RKO (cell line): ENCODE results near the gene RMDN3.

Experiments
- DNase-seq: peaks from one replicate; pipeline ENCODE4 v3.0.0-alpha.2; 2016; ENCODE audit warnings: low spot score

The RMDN3 gene

GRCh38 chr15:40773496-40773895 lies 18.4 kb upstream of the RMDN3 start:
- no peak for DNase-seq

GRCh38 chr15:40772014-40772413 lies 17.0 kb upstream of the RMDN3 start:
- DNase-seq = no peak

GRCh38 chr15:40771242-40771641 lies 16.2 kb upstream of the RMDN3 start:
- DNase-seq = no peak

GRCh38 chr15:40770147-40770721 lies 15.2 kb upstream of the RMDN3 start:
- no peak for DNase-seq

- DNase-seq = no peak
These were observed 14.5 kb upstream of the RMDN3 start, which contains the start of gene C15orf62 for GRCh38 chr15:40769274-40770146. C15orf62 (plus strand) TSS chr15:40769980; CDS start chr15:40770496, 516 bp downstream.

- no peak for DNase-seq
These were observed 13.6 kb upstream of the RMDN3 start for GRCh38 chr15:40768521-40769273.

- no peak for DNase-seq
These were observed 12.9 kb upstream of the RMDN3 start for GRCh38 chr15:40767838-40768500.

GRCh38 chr15:40766906-40767837 lies 12.1 kb upstream of the RMDN3 start:
- DNase-seq = peak; percentile 34

- no peak for DNase-seq
These were observed 11.3 kb upstream of the RMDN3 start for GRCh38 chr15:40766194-40766815.

GRCh38 chr15:40764629-40765103 lies 9.6 kb upstream of the RMDN3 start:
- peak; percentile 28 for DNase-seq

GRCh38 chr15:40763801-40764628 lies 9.0 kb upstream of the RMDN3 start, which contains the start of gene GCHFR:
GCHFR (plus strand) TSS chr15:40764068; CDS start chr15:40764181, 113 bp downstream.
- peak; percentile 85 for DNase-seq

- DNase-seq = peak; percentile 36
These were observed 8.1 kb upstream of the RMDN3 start for GRCh38 chr15:40762919-40763800.

- DNase-seq = no peak
These were observed 4.9 kb upstream of the RMDN3 start for GRCh38 chr15:40759961-40760360.

GRCh38 chr15:40756938-40757337 lies 1.9 kb upstream of the RMDN3 start:
- no peak for DNase-seq

- DNase-seq = peak; percentile 22
These were observed 756 bp upstream of the RMDN3 start for GRCh38 chr15:40755812-40756208.

- peak; percentile 38 for DNase-seq
These were observed 526 bp downstream of the RMDN3 start for GRCh38 chr15:40754574-40754882.

- no peak for DNase-seq
These were observed 3.3 kb downstream of the RMDN3 start for GRCh38 chr15:40751745-40752144.

- no peak for DNase-seq
These were observed 4.2 kb downstream of the RMDN3 start for GRCh38 chr15:40750885-40751284.
